SU-DHL-6 (cell line): ENCODE measurements around the gene MYCBPAP.
A peak's percentile ranks its signal among the peaks of the same experiment; 100 is the strongest.

Experiments used
- H2AFZ ChIP-seq: fragments of 200-600 bp; sonication (generic); 2 replicates; pipeline ENCODE4 v1.6.1; 2014; ENCODE audit warnings: low read depth, mild to moderate bottlenecking, moderate library complexity, mixed read lengths, antibody characterized with exemption, low read length; ENCODE audit not compliant: severe bottlenecking
- H3F3A ChIP-seq: fragments of 200-600 bp; shearing (Covaris generic); 2 replicates; pipeline ENCODE4 v1.6.0; 2016; ENCODE audit warnings: antibody characterized with exemption, mild to moderate bottlenecking; ENCODE audit not compliant: insufficient read depth
- H3K27ac ChIP-seq: fragments of 200-600 bp; sonication (generic); 2 replicates; pipeline ENCODE4 v1.5.1; 2016; ENCODE audit warnings: low read depth, mild to moderate bottlenecking, low read length, moderate library complexity, mixed read lengths
- H3K27me3 ChIP-seq: fragments of 200-600 bp; sonication (generic), shearing (Covaris generic); 2 replicates; pipeline ENCODE4 v1.6.0; 2014; ENCODE audit warnings: mild to moderate bottlenecking, low read length
- H3K36me3 ChIP-seq: fragments of 200-600 bp; sonication (generic); 2 replicates; pipeline ENCODE4 v1.6.1; 2014; ENCODE audit warnings: mild to moderate bottlenecking, low read length, mixed read lengths
- H3K4me2 ChIP-seq: fragments of 300-600, 200-600 bp; shearing (Covaris generic), sonication (generic); 2 replicates; pipeline ENCODE4 v1.6.0; 2014; ENCODE audit warnings: low read length, low read depth, mild to moderate bottlenecking; ENCODE audit not compliant: poor library complexity, severe bottlenecking
- H3K4me3 ChIP-seq: fragments of 200-600 bp; sonication (generic); 2 replicates; pipeline ENCODE4 v1.5.1; 2014; ENCODE audit warnings: antibody characterized with exemption, low read length, mild to moderate bottlenecking, mixed read lengths; ENCODE audit not compliant: insufficient read depth, poor library complexity, severe bottlenecking
- H3K79me2 ChIP-seq: fragments of 200-600 bp; sonication (generic); 2 replicates; pipeline ENCODE4 v1.6.1; 2014; ENCODE audit warnings: mild to moderate bottlenecking, low read length, moderate library complexity; ENCODE audit not compliant: insufficient read depth
- H3K9ac ChIP-seq: fragments of 200-600 bp; sonication (generic); 2 replicates; pipeline ENCODE4 v1.7.0; 2014; ENCODE audit warnings: mild to moderate bottlenecking, low read length
- H3K9me2 ChIP-seq: fragments of 200-600 bp; sonication (generic); replicated peaks from 2 replicates; pipeline ENCODE4 v1.6.1; 2014; ENCODE audit warnings: low read length; ENCODE audit not compliant: insufficient read depth
- H3K9me3 ChIP-seq: fragments of 200-600 bp; sonication (generic); 2 replicates; pipeline ENCODE4 v1.6.1; 2014; ENCODE audit warnings: low read length, mixed read lengths; ENCODE audit not compliant: insufficient read depth
- H4K20me1 ChIP-seq: fragments of 200-600 bp; sonication (generic); 2 replicates; pipeline ENCODE4 v1.6.1; 2014; ENCODE audit warnings: low read depth, mild to moderate bottlenecking, antibody characterized with exemption, low read length, moderate library complexity, mixed read lengths
- EZH2phosphoT487 ChIP-seq: fragments of 200-600 bp; sonication (generic), shearing (Covaris generic); conservative IDR thresholded peaks from 2 replicates; pipeline ENCODE4 v1.6.1; 2018; ENCODE audit warnings: mild to moderate bottlenecking, antibody characterized with exemption, low read length, moderate library complexity, mixed read lengths
- TF ChIP-seq, protein P1 (sequence below): fragments of 200-600 bp; sonication (generic); IDR thresholded peaks from one replicate; pipeline ENCODE4 v1.5.1; 2017; ENCODE audit warnings: antibody characterized with exemption, mild to moderate bottlenecking, low read length, moderate library complexity; ENCODE audit not compliant: insufficient read depth, poor library complexity, severe bottlenecking

The MYCBPAP gene

DNA sequence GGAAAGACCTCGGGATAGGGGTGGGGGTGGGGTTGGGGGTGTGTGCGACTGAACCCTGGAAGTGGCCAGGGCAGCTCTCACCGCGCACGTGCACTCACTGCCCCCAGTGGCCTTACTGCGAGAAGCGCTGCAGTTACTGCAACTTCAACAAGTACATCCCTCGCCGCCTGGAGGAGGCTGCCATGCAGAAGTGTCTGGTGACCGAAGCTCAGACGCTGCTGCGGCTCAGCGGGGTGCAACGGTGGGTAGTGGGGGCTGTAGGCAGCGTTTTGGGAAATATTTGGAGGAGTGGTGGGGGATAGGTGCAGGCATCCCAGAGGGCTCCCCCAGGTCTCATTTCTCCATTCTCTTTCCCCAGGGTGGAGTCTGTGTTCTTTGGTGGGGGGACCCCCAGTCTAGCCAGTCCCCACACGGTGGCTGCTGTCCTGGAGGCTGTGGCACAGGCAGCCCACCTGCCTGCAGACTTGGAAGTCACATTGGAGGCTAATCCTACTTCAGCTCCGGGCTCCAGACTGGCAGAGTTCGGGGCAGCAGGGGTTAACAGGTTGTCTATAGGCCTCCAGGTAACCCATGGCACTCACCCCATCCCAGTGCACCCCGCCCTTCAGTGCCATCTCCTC, 28.6 kb upstream of the MYCBPAP start:
- Histone ChIP-seq H3K27me3 (no peaks in the 10 kb centered on the region), H3K9me2 (no peaks in the 10 kb centered on the region), H3F3A (peaks cover 24% of the 10 kb centered on the region), H3K36me3 (no peaks in the 10 kb centered on the region), H3K4me3 (peak overlapping the region; percentile 79), H3K27ac (peak overlapping the region; percentile 70), H4K20me1 (no peaks in the 10 kb centered on the region), H3K9ac (peak overlapping the region; percentile 78), H2AFZ (peak overlapping the region; percentile 96), H3K4me2 (peak overlapping the region; percentile 98), H3K79me2 (no peaks in the 10 kb centered on the region), H3K9me3 (no peaks in the 10 kb centered on the region)
- TF ChIP-seq EZH2phosphoT487: no peak
- TF ChIP-seq, protein P1, sequence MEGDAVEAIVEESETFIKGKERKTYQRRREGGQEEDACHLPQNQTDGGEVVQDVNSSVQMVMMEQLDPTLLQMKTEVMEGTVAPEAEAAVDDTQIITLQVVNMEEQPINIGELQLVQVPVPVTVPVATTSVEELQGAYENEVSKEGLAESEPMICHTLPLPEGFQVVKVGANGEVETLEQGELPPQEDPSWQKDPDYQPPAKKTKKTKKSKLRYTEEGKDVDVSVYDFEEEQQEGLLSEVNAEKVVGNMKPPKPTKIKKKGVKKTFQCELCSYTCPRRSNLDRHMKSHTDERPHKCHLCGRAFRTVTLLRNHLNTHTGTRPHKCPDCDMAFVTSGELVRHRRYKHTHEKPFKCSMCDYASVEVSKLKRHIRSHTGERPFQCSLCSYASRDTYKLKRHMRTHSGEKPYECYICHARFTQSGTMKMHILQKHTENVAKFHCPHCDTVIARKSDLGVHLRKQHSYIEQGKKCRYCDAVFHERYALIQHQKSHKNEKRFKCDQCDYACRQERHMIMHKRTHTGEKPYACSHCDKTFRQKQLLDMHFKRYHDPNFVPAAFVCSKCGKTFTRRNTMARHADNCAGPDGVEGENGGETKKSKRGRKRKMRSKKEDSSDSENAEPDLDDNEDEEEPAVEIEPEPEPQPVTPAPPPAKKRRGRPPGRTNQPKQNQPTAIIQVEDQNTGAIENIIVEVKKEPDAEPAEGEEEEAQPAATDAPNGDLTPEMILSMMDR: peak; percentile 43

DNA sequence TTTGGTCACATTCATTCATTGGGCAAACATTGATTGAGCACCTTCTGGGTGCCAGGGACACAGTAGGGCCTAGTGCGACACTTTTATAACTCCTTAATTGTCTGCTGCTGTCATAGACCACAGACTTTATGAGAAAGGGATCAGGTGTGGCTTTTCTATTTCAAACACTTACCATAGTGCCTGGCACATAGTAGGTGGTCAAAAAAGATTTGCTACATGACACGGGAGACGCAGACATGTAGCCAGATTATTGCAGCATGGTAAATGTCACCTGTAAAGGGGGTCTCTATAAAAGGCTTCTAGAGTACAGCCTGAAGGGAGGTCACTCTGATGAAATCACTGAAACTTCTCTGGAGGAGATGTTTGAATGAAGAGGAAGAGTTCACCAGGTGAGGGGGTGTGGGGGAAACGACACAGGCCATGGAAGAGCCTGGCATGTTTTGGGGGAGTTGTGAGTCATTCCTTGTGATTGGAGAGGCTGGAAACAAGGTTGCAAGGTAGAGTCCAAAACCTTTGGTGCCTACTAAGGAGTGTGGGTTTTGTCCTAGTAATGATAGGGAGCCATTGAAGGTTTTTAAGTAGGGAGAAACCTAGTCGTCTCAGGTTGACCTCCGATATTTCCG, 28.0 kb upstream of the MYCBPAP start:
- H3K27ac ChIP-seq: no peak overlapping the region
- no peaks in the 10 kb centered on the region for H3K79me2 ChIP-seq
- H3K4me2 ChIP-seq: peak overlapping the region; percentile 98
- no peak overlapping the region for H2AFZ ChIP-seq
- no peaks in the 10 kb centered on the region for H4K20me1 ChIP-seq
- peaks cover 24% of the 10 kb centered on the region for H3F3A ChIP-seq
- no peaks in the 10 kb centered on the region for H3K27me3 ChIP-seq
- peak overlapping the region; percentile 78; the same call in 1 of the 2 replicates for H3K9ac ChIP-seq
- H3K9me3 ChIP-seq: no peaks in the 10 kb centered on the region
- H3K9me2 ChIP-seq: no peaks in the 10 kb centered on the region
- no peaks in the 10 kb centered on the region for H3K36me3 ChIP-seq
- H3K4me3 ChIP-seq: peak overlapping the region; percentile 79
- TF ChIP-seq EZH2phosphoT487: no peak
- TF ChIP-seq, protein P1: no peak

DNA sequence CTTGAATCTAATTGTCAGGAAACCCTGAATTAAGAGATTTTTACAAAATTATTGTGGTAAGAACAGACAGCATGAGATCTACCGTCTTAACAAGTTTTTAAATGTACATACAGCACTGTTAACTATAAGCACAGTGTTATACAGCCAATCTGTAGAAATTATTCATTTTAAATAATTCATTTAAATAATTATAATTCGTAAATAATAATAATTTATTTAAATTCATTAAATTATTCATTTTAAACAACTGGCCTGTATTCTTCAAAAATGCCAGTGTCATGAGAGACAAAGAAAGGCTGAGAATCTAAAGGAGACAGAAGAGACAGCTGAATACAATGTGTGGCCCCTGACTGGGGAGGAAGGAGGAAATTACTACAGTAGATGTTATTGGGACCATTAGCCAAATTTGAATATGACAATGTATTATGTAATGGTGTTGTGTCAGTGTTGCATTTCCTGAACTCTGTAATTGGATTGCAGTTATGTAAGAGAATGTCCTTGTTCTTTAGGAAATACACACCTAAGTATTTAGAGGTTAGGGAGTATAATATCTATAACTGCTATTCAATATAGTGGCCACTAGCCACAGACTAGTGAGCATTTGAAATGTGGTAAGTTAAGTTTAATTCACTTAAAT, 27.3 kb upstream of the MYCBPAP start:
- Histone ChIP-seq H3K4me2 (no peak overlapping the region), H3K27ac (peak overlapping the region; percentile 10; the same call in 1 of the 2 replicates), H3K36me3 (no peaks in the 10 kb centered on the region)

More for the DNA sequence above, 27.3 kb upstream of the MYCBPAP start:
- Histone ChIP-seq H4K20me1 (no peaks in the 10 kb centered on the region), H3K27me3 (no peaks in the 10 kb centered on the region), H2AFZ (no peak overlapping the region), H3K9me3 (no peaks in the 10 kb centered on the region), H3K79me2 (no peaks in the 10 kb centered on the region), H3F3A (peaks cover 24% of the 10 kb centered on the region), H3K9me2 (no peaks in the 10 kb centered on the region), H3K9ac (no peak overlapping the region), H3K4me3 (no peak overlapping the region)
- TF ChIP-seq, protein P1: no peak
- no peak for TF ChIP-seq EZH2phosphoT487
